Measurements from ENCODE around the gene LALBA.

The LALBA gene

GRCh38 chr12:48569946-48570345 is at the start of gene LALBA:
Gene LALBA (minus strand): TSS chr12:48570046. CDS start chr12:48570020, 26 bp downstream.
- Histone ChIP-seq H3K27me3 (ENCODE audit: control insufficient read depth, insufficient read depth, low read length) (no peaks in the 10 kb centered on the region), H3K4me3 (ENCODE audit: low read length) (no peak within 1 kb of the TSS)

DNA sequence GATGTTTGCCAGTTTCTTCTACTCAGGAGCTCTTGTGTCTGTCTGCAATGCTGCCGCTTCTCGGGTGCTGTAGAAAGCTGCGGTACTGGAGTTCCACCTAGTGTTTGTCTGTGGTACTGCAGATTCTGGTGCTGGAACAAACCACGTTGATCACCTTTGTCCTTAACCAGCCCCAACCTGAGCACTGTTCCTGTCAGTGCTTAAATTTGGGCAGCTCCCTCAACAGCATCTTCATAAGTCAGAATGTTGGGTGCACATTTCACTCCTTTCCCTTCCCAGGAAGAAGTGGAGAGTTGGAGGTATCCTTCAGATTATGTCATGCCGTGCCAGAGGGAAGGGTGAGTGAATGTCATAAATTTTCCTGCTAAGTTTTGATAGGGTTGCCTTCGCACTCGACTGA is 48.7 kb upstream of the LALBA start:
- no peaks in the 10 kb centered on the region for H3K36me3 ChIP-seq (ENCODE audit: control insufficient read depth, low read depth, low read length)
- no peaks in the 10 kb centered on the region for H3K27me3 ChIP-seq (ENCODE audit: control insufficient read depth, insufficient read depth, low read length)
- no peaks in the 10 kb centered on the region for H3K9me3 ChIP-seq (ENCODE audit: control insufficient read depth, low read depth, low read length)
- H3K9ac ChIP-seq (ENCODE audit: low read length): no peak overlapping the region
- H3K4me3 ChIP-seq (ENCODE audit: low read length): no peak overlapping the region
- H3K27ac ChIP-seq (ENCODE audit: low read length): no peak overlapping the region
- no peaks in the 10 kb centered on the region for H3K4me1 ChIP-seq (ENCODE audit: control insufficient read depth, low read depth, low read length)

More at GRCh38 chr12:48569946-48570345, at the start of gene LALBA:
- H3K9ac ChIP-seq (ENCODE audit: low read length): no peak within 1 kb of the TSS
- H3K36me3 ChIP-seq (ENCODE audit: control insufficient read depth, low read depth, low read length): no peaks in the 10 kb centered on the region
- H3K9me3 ChIP-seq (ENCODE audit: control insufficient read depth, low read depth, low read length): no peaks in the 10 kb centered on the region
- no peak within 1 kb of the TSS for H3K27ac ChIP-seq (ENCODE audit: low read length)
- no peaks in the 10 kb centered on the region for H3K4me1 ChIP-seq (ENCODE audit: control insufficient read depth, low read depth, low read length)

GRCh38 chr12:48615681-48616080 is 45.8 kb upstream of the LALBA start:
- no peak overlapping the region for H3K4me3 ChIP-seq (ENCODE audit: low read length)
- no peaks in the 10 kb centered on the region for H3K9me3 ChIP-seq (ENCODE audit: control insufficient read depth, low read depth, low read length)
- no peaks in the 10 kb centered on the region for H3K36me3 ChIP-seq (ENCODE audit: control insufficient read depth, low read depth, low read length)
- H3K4me1 ChIP-seq (ENCODE audit: control insufficient read depth, low read depth, low read length): no peaks in the 10 kb centered on the region
- no peaks in the 10 kb centered on the region for H3K27me3 ChIP-seq (ENCODE audit: control insufficient read depth, insufficient read depth, low read length)
- H3K27ac ChIP-seq (ENCODE audit: low read length): no peak overlapping the region
- H3K9ac ChIP-seq (ENCODE audit: low read length): no peak overlapping the region

DNA sequence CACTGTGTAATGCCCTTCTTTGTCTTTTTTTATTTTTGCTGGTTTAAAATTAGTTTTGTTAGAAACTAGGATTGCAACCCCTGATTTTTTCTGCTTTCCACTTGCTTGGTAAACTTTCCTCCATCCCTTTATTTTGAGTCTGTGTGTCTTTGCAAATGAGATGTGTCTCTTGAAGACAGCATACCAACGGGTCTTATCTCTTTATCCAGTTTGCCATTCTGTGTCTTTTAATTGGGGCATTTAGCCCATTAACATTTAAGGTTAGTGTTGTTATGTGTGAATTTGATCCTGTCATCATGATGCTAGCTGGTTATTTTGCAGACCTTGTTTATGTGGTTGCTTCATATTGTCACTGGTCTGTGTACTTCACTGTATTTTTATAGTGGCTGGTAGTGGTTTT is 43.5 kb upstream of the LALBA start:
- Histone ChIP-seq H3K9ac (ENCODE audit: low read length) (no peak overlapping the region), H3K36me3 (ENCODE audit: control insufficient read depth, low read depth, low read length) (no peaks in the 10 kb centered on the region), H3K9me3 (ENCODE audit: control insufficient read depth, low read depth, low read length) (no peaks in the 10 kb centered on the region), H3K4me3 (ENCODE audit: low read length) (no peak overlapping the region), H3K4me1 (ENCODE audit: control insufficient read depth, low read depth, low read length) (no peaks in the 10 kb centered on the region), H3K27ac (ENCODE audit: low read length) (no peak overlapping the region), H3K27me3 (ENCODE audit: control insufficient read depth, insufficient read depth, low read length) (no peaks in the 10 kb centered on the region)

GRCh38 chr12:48602192-48602989 is 32.5 kb upstream of the LALBA start:
- Histone ChIP-seq H3K9me3 (ENCODE audit: control insufficient read depth, low read depth, low read length) (peaks cover 11% of the 10 kb centered on the region), H3K27me3 (ENCODE audit: control insufficient read depth, insufficient read depth, low read length) (no peaks in the 10 kb centered on the region), H3K27ac (ENCODE audit: low read length) (no peak overlapping the region), H3K36me3 (ENCODE audit: control insufficient read depth, low read depth, low read length) (no peaks in the 10 kb centered on the region), H3K9ac (ENCODE audit: low read length) (no peak overlapping the region), H3K4me3 (ENCODE audit: low read length) (no peak overlapping the region), H3K4me1 (ENCODE audit: control insufficient read depth, low read depth, low read length) (peaks cover 3% of the 10 kb centered on the region)

GRCh38 chr12:48601013-48601756 is 31.3 kb upstream of the LALBA start:
- Histone ChIP-seq H3K9me3 (ENCODE audit: control insufficient read depth, low read depth, low read length) (peaks cover 16% of the 10 kb centered on the region), H3K27me3 (ENCODE audit: control insufficient read depth, insufficient read depth, low read length) (no peaks in the 10 kb centered on the region), H3K4me3 (ENCODE audit: low read length) (no peak overlapping the region), H3K36me3 (ENCODE audit: control insufficient read depth, low read depth, low read length) (no peaks in the 10 kb centered on the region), H3K4me1 (ENCODE audit: control insufficient read depth, low read depth, low read length) (peaks cover 3% of the 10 kb centered on the region), H3K9ac (ENCODE audit: low read length) (no peak overlapping the region), H3K27ac (ENCODE audit: low read length) (no peak overlapping the region)

- Histone ChIP-seq H3K27ac (ENCODE audit: low read length) (no peak overlapping the region), H3K4me1 (ENCODE audit: control insufficient read depth, low read depth, low read length) (peaks cover 3% of the 10 kb centered on the region), H3K27me3 (ENCODE audit: control insufficient read depth, insufficient read depth, low read length) (no peaks in the 10 kb centered on the region), H3K9ac (ENCODE audit: low read length) (no peak overlapping the region), H3K36me3 (ENCODE audit: control insufficient read depth, low read depth, low read length) (no peaks in the 10 kb centered on the region), H3K9me3 (ENCODE audit: control insufficient read depth, low read depth, low read length) (peaks cover 16% of the 10 kb centered on the region), H3K4me3 (ENCODE audit: low read length) (no peak overlapping the region)
Measured at GRCh38 chr12:48600552-48600951, 30.7 kb upstream of the LALBA start.

DNA sequence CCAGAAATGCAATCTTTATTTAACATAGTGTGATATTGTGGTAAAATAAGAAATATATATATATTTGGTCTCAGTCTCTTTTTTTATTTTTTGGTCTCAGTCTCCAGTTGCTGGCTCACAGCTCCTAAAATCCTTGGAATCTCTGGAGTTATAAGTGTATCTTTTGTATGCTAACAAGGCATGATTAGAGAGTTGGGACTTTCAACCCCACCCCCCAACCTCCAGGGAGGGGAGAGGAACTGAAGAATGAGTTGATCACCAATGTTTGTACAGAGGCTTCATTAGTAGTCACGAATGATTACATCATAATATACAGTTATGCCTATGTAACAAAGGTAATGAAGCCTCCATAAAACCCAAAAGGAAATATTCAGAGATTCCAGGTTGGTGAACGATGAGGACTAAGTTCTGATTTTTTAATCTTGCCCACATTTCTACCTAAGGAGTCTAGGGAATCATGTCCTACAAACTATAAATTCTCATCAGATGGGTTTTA is 22.8 kb upstream of the LALBA start:
- H3K9me3 ChIP-seq (ENCODE audit: control insufficient read depth, low read depth, low read length): peaks cover 5% of the 10 kb centered on the region
- no peak overlapping the region for H3K27ac ChIP-seq (ENCODE audit: low read length)
- peaks cover 3% of the 10 kb centered on the region for H3K4me1 ChIP-seq (ENCODE audit: control insufficient read depth, low read depth, low read length)
- no peak overlapping the region for H3K9ac ChIP-seq (ENCODE audit: low read length)
- no peaks in the 10 kb centered on the region for H3K27me3 ChIP-seq (ENCODE audit: control insufficient read depth, insufficient read depth, low read length)
- H3K4me3 ChIP-seq (ENCODE audit: low read length): no peak overlapping the region
- H3K36me3 ChIP-seq (ENCODE audit: control insufficient read depth, low read depth, low read length): no peaks in the 10 kb centered on the region

GRCh38 chr12:48586361-48586760 is 16.5 kb upstream of the LALBA start:
- Histone ChIP-seq H3K27ac (ENCODE audit: low read length) (no peak overlapping the region), H3K36me3 (ENCODE audit: control insufficient read depth, low read depth, low read length) (no peaks in the 10 kb centered on the region), H3K4me1 (ENCODE audit: control insufficient read depth, low read depth, low read length) (no peaks in the 10 kb centered on the region), H3K4me3 (ENCODE audit: low read length) (no peak overlapping the region), H3K9me3 (ENCODE audit: control insufficient read depth, low read depth, low read length) (no peaks in the 10 kb centered on the region), H3K27me3 (ENCODE audit: control insufficient read depth, insufficient read depth, low read length) (no peaks in the 10 kb centered on the region), H3K9ac (ENCODE audit: low read length) (no peak overlapping the region)

- H3K4me1 ChIP-seq (ENCODE audit: control insufficient read depth, low read depth, low read length): no peaks in the 10 kb centered on the region
- H3K36me3 ChIP-seq (ENCODE audit: control insufficient read depth, low read depth, low read length): no peaks in the 10 kb centered on the region
- no peak overlapping the region for H3K4me3 ChIP-seq (ENCODE audit: low read length)
- no peak overlapping the region for H3K27ac ChIP-seq (ENCODE audit: low read length)
- no peak overlapping the region for H3K9ac ChIP-seq (ENCODE audit: low read length)
- H3K27me3 ChIP-seq (ENCODE audit: control insufficient read depth, insufficient read depth, low read length): no peaks in the 10 kb centered on the region
- H3K9me3 ChIP-seq (ENCODE audit: control insufficient read depth, low read depth, low read length): no peaks in the 10 kb centered on the region
Measured at GRCh38 chr12:48583728-48584127, 13.9 kb upstream of the LALBA start.

DNA sequence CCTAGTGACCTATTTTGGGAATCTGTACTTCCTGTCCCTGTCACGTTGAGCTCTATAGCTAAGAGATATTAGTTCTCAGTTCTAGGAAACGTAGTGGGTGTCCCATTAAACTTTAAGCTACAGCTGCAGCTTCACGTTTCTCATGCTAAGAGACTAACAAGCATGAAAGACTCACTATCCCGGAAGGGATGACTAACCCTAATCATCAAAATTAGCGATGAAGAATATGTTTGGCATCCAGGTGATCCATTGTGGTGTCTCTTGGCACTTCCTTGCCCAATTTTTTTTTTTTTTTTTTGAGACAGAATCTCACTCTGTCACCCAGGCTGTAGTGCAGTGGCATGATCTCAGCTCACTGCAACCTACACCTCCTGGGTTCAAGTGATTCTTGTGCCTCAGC is 11.0 kb upstream of the LALBA start:
- Histone ChIP-seq H3K9ac (ENCODE audit: low read length) (no peak overlapping the region), H3K4me3 (ENCODE audit: low read length) (no peak overlapping the region), H3K27me3 (ENCODE audit: control insufficient read depth, insufficient read depth, low read length) (no peaks in the 10 kb centered on the region), H3K27ac (ENCODE audit: low read length) (no peak overlapping the region), H3K4me1 (ENCODE audit: control insufficient read depth, low read depth, low read length) (no peaks in the 10 kb centered on the region), H3K36me3 (ENCODE audit: control insufficient read depth, low read depth, low read length) (no peaks in the 10 kb centered on the region), H3K9me3 (ENCODE audit: control insufficient read depth, low read depth, low read length) (no peaks in the 10 kb centered on the region)
